Panc1 (cell line): ENCODE results near the gene FILIP1L. TPM values are rescaled to one million over a fixed set of nuclear protein-coding genes. Genes with fewer than 3 reads are reported as not detected.

ENCODE experiments used
- ATAC-seq: fragments of 200-7000 bp; cut with Tn5 transposase; 2 replicates; pipeline ENCODE4 v1.9.1; 2020; ENCODE audit warnings: mild to moderate bottlenecking, moderate library complexity
- BruUV-seq: library from RNA; stranded (reverse); fragments of 400-500 nt; replicated peaks from 2 replicates; lab custom pipeline; 2021; lab: Mats Ljungman, UMichigan
- CTCF ChIA-PET: fragments of 300-600 bp; sonication (Branson Sonifier 250); formaldehyde crosslinking; loops from one replicate; lab custom pipeline; 2022; ENCODE audit warnings: antibody characterized with exemption; lab: Charles Lee
- POLR2A ChIA-PET: fragments of 300-600 bp; sonication (Branson Sonifier 250); formaldehyde crosslinking; loops from one replicate; lab custom pipeline; 2022; ENCODE audit warnings: antibody characterized with exemption; lab: Charles Lee
- DNase-seq: peaks from one replicate; pipeline ENCODE4 v3.0.0-alpha.2; 2010; ENCODE audit warnings: low read depth, low spot score
- H3K27ac ChIP-seq: 2 replicates; pipeline ENCODE4 v1.5.1; 2011; ENCODE audit warnings: mild to moderate bottlenecking, low read length, inconsistent platforms
- H3K27me3 ChIP-seq: fragments of 200-500 bp; sonication (Bioruptor generic); 2 replicates; pipeline ENCODE4 v1.6.0; 2014; ENCODE audit warnings: low read length, inconsistent platforms; ENCODE audit not compliant: control insufficient read depth, insufficient read depth
- H3K36me3 ChIP-seq: fragments of 200-500 bp; sonication (Bioruptor generic); 2 replicates; pipeline ENCODE4 v1.5.1; 2014; ENCODE audit warnings: inconsistent platforms, mild to moderate bottlenecking, low read length, moderate library complexity; ENCODE audit not compliant: control insufficient read depth, insufficient read depth
- H3K4me1 ChIP-seq: 2 replicates; pipeline ENCODE4 v1.5.1; 2011; ENCODE audit warnings: inconsistent platforms, mild to moderate bottlenecking, low read length, moderate library complexity; ENCODE audit not compliant: control insufficient read depth, insufficient read depth
- H3K4me3 ChIP-seq, 2 experiments: 2 replicates each; pipeline ENCODE4 v1.5.1; 2011 to 2012; ENCODE audit warnings: low read depth in 2 of 2, low read length in 2 of 2, mild to moderate bottlenecking in 2 of 2, inconsistent platforms in 1 of 2, moderate library complexity in 1 of 2
- H3K9me3 ChIP-seq: fragments of 200-500 bp; sonication (Bioruptor generic); 2 replicates; pipeline ENCODE4 v1.5.1; 2014; ENCODE audit warnings: low read depth, mild to moderate bottlenecking, inconsistent platforms, low read length, moderate library complexity; ENCODE audit not compliant: control insufficient read depth, insufficient read depth
- CTCF ChIP-seq: fragments of 450-650 bp; IDR thresholded peaks from 2 replicates; pipeline ENCODE4 v1.5.1; 2017; ENCODE audit warnings: mild to moderate bottlenecking
- POLR2AphosphoS5 ChIP-seq: IDR thresholded peaks from 2 replicates; pipeline ENCODE4 v1.6.1; 2012; ENCODE audit warnings: mild to moderate bottlenecking, low read depth, low read length, moderate library complexity
- SIN3A ChIP-seq: IDR thresholded peaks from 2 replicates; pipeline ENCODE4 v1.6.1; 2012; ENCODE audit warnings: low read depth, mild to moderate bottlenecking, low read length, moderate library complexity, borderline replicate concordance; ENCODE audit not compliant: insufficient read depth
- TCF7L2 ChIP-seq: IDR thresholded peaks from 2 replicates; pipeline ENCODE4 v1.6.1; 2011; ENCODE audit warnings: mild to moderate bottlenecking, low read depth, low read length, inconsistent platforms
- in situ Hi-C: cut with HindIII; loops from 2 replicates; pipeline ENCODE4 v1.10.0; 2016; ENCODE audit warnings: low sequenced_read_pairs, low pct_unique_long_range_greater_than_20kb
- intact Hi-C: fragments of 100-400 bp; cut with micrococcal nuclease; formaldehyde crosslinking; loops from one replicate; pipeline ENCODE4 v1.10.0; 2022; ENCODE audit not compliant: unreplicated experiment
- total RNA-seq: library from RNA; stranded (reverse); gene quantifications from one replicate; pipeline ENCODE4 v1.2.1, GENCODE V29; 2021; ENCODE audit not compliant: unreplicated experiment
- TF ChIP-seq, protein P1 (sequence below), 2 experiments: IDR thresholded peaks; 2 replicates each; pipeline ENCODE4 v1.6.1; 2011 to 2012; ENCODE audit warnings: low read depth in 2 of 2, control low read depth in 1 of 2, low read length in 1 of 2, mild to moderate bottlenecking in 1 of 2, moderate library complexity in 1 of 2; ENCODE audit not compliant: insufficient read depth in 1 of 2

FILIP1L gene
- total RNA-seq, 1 experiment from 2014 or later = 3.2 TPM

GRCh38 chr3:100117093-100117492 lies 2.8 kb upstream of the FILIP1L start:
- in situ Hi-C loops (no loop called here), intact Hi-C loops (no loop called here)
- ChIA-PET POLR2A (no interaction called here), CTCF (no interaction called here)
- no peak for ATAC-seq
- no peaks in the 10 kb centered on the region for H3K36me3 ChIP-seq
- no peaks in the 10 kb centered on the region for H3K9me3 ChIP-seq
- H3K4me3 ChIP-seq = no peak overlapping the region
- no peak overlapping the region for H3K27ac ChIP-seq
- H3K27me3 ChIP-seq = no peaks in the 10 kb centered on the region
- TF ChIP-seq SIN3A = no peak
- no peak for TF ChIP-seq CTCF
- TF ChIP-seq, protein P1, sequence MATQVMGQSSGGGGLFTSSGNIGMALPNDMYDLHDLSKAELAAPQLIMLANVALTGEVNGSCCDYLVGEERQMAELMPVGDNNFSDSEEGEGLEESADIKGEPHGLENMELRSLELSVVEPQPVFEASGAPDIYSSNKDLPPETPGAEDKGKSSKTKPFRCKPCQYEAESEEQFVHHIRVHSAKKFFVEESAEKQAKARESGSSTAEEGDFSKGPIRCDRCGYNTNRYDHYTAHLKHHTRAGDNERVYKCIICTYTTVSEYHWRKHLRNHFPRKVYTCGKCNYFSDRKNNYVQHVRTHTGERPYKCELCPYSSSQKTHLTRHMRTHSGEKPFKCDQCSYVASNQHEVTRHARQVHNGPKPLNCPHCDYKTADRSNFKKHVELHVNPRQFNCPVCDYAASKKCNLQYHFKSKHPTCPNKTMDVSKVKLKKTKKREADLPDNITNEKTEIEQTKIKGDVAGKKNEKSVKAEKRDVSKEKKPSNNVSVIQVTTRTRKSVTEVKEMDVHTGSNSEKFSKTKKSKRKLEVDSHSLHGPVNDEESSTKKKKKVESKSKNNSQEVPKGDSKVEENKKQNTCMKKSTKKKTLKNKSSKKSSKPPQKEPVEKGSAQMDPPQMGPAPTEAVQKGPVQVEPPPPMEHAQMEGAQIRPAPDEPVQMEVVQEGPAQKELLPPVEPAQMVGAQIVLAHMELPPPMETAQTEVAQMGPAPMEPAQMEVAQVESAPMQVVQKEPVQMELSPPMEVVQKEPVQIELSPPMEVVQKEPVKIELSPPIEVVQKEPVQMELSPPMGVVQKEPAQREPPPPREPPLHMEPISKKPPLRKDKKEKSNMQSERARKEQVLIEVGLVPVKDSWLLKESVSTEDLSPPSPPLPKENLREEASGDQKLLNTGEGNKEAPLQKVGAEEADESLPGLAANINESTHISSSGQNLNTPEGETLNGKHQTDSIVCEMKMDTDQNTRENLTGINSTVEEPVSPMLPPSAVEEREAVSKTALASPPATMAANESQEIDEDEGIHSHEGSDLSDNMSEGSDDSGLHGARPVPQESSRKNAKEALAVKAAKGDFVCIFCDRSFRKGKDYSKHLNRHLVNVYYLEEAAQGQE (IDR thresholded peaks at IDR 0.05; ENCODE audit: insufficient read depth in 1 of 2, low read depth in 2 of 2, low read length in 1 of 2) = no peak
- TF ChIP-seq TCF7L2 = no peak
- TF ChIP-seq POLR2AphosphoS5 = no peak
- H3K4me1 ChIP-seq = no peaks in the 10 kb centered on the region
- no peak for DNase-seq
- no TSS peak for BruUV-seq

GRCh38 chr3:100113723-100114412 lies 433 bp downstream of the FILIP1L start:
- BruUV-seq = no TSS peak
- Histone ChIP-seq H3K27ac (no peak overlapping the region), H3K9me3 (no peaks in the 10 kb centered on the region), H3K36me3 (no peaks in the 10 kb centered on the region), H3K4me3 (no peak overlapping the region), H3K4me1 (no peaks in the 10 kb centered on the region), H3K27me3 (no peaks in the 10 kb centered on the region)
- intact Hi-C loops = no loop called here
- no peak for TF ChIP-seq TCF7L2
- no peak for TF ChIP-seq CTCF
- TF ChIP-seq POLR2AphosphoS5 = no peak
- TF ChIP-seq SIN3A = no peak
- TF ChIP-seq, protein P1 (IDR thresholded peaks at IDR 0.05; ENCODE audit: insufficient read depth in 1 of 2, low read depth in 2 of 2, low read length in 1 of 2) = no peak
- CTCF ChIA-PET = no interaction called here
- ATAC-seq (no peak), DNase-seq (no peak)
- in situ Hi-C loops = no loop called here
- POLR2A ChIA-PET = no interaction called here
